Neuronal stem cell (in vitro differentiated cells): Measurements from ENCODE around the gene GPI.

Source experiments
- DNase-seq: peaks from one replicate; pipeline ENCODE4 v3.0.0-alpha.2; 2013; ENCODE audit warnings: low spot score
- H2AFZ ChIP-seq: one replicate; pipeline ENCODE4 v1.6.1; 2013; ENCODE audit warnings: mild to moderate bottlenecking, low read length, inconsistent platforms
- H2AK5ac ChIP-seq: 2 replicates; pipeline ENCODE4 v1.6.1; 2013; ENCODE audit warnings: low read depth, mild to moderate bottlenecking, inconsistent platforms, low read length, moderate library complexity, mixed read lengths
- H2BK120ac ChIP-seq: 2 replicates; pipeline ENCODE4 v1.6.1; 2013; ENCODE audit warnings: low read depth, mild to moderate bottlenecking, inconsistent platforms, low read length, moderate library complexity, mixed read lengths
- H2BK12ac ChIP-seq: one replicate; pipeline ENCODE4 v1.6.1; 2013; ENCODE audit warnings: low read length, inconsistent platforms
- H2BK15ac ChIP-seq: 2 replicates; pipeline ENCODE4 v1.6.1; 2013; ENCODE audit warnings: mild to moderate bottlenecking, low read length, inconsistent platforms, mixed read lengths
- H2BK5ac ChIP-seq: one replicate; pipeline ENCODE4 v1.6.1; 2013; ENCODE audit warnings: inconsistent platforms, mild to moderate bottlenecking, low read length, moderate library complexity
- H3K14ac ChIP-seq: one replicate; pipeline ENCODE4 v1.6.1; 2013; ENCODE audit warnings: low read length, inconsistent platforms
- H3K18ac ChIP-seq: 2 replicates; pipeline ENCODE4 v1.6.1; 2013; ENCODE audit warnings: low read length, inconsistent platforms
- H3K23ac ChIP-seq: 2 replicates; pipeline ENCODE4 v1.6.1; 2013; ENCODE audit warnings: low read depth, mild to moderate bottlenecking, mixed read lengths, low read length, inconsistent platforms; ENCODE audit not compliant: poor library complexity
- H3K27ac ChIP-seq: replicated peaks from 3 replicates; pipeline ENCODE4 v1.5.1; 2013; ENCODE audit warnings: low read length, inconsistent platforms
- H3K27me3 ChIP-seq, 3 experiments: 2 replicates each; pipeline ENCODE4 v1.6.1; 2013; ENCODE audit warnings: low read length in 3 of 3, mild to moderate bottlenecking in 2 of 3, inconsistent platforms in 1 of 3, low read depth in 1 of 3, mixed read lengths in 1 of 3, moderate library complexity in 1 of 3; ENCODE audit not compliant: control insufficient read depth in 3 of 3, insufficient read depth in 3 of 3
- H3K36me3 ChIP-seq, 2 donors: replicated peaks in 1 of 2; 2 replicates each; pipeline ENCODE4 v1.6.1; 2013; ENCODE audit warnings: low read length in 2 of 2; ENCODE audit not compliant: control insufficient read depth in 2 of 2, insufficient read depth in 2 of 2
- H3K4ac ChIP-seq: 2 replicates; pipeline ENCODE4 v1.6.1; 2013; ENCODE audit warnings: inconsistent platforms, mild to moderate bottlenecking, low read length, moderate library complexity
- H3K4me1 ChIP-seq, 2 donors: 1 replicate in 1 of 2; 2 replicates in 1 of 2; pipeline ENCODE4 v1.6.1; 2013; ENCODE audit warnings: low read length in 2 of 2, low read depth in 1 of 2; ENCODE audit not compliant: control insufficient read depth in 2 of 2, insufficient read depth in 1 of 2
- H3K4me2 ChIP-seq: one replicate; pipeline ENCODE4 v1.6.1; 2013; ENCODE audit warnings: mild to moderate bottlenecking, low read length, inconsistent platforms; ENCODE audit not compliant: insufficient read depth, poor library complexity, severe bottlenecking
- H3K4me3 ChIP-seq, 2 donors: 2 replicates each; pipeline ENCODE4 v1.5.1; 2013; ENCODE audit warnings: low read length in 2 of 2, mild to moderate bottlenecking in 2 of 2, inconsistent platforms in 1 of 2, moderate library complexity in 1 of 2
- H3K79me1 ChIP-seq: one replicate; pipeline ENCODE4 v1.6.1; 2013; ENCODE audit warnings: low read depth, mild to moderate bottlenecking, inconsistent platforms, low read length, moderate library complexity
- H3K9ac ChIP-seq: one replicate; pipeline ENCODE4 v1.6.1; 2013; ENCODE audit warnings: mild to moderate bottlenecking, low read depth, low read length, inconsistent platforms; ENCODE audit not compliant: poor library complexity
- H3K9me3 ChIP-seq, 2 donors: replicated peaks in 1 of 2; 2 replicates each; pipeline versions ENCODE3 to v1.6.1; 2013; ENCODE audit warnings: low read length in 2 of 2, mild to moderate bottlenecking in 2 of 2, inconsistent platforms in 1 of 2, low read depth in 1 of 2, mixed read lengths in 1 of 2, moderate library complexity in 1 of 2; ENCODE audit not compliant: control insufficient read depth in 2 of 2, insufficient read depth in 1 of 2
- H4K8ac ChIP-seq: one replicate; pipeline ENCODE4 v1.6.1; 2013; ENCODE audit warnings: low read depth, mild to moderate bottlenecking, inconsistent platforms, low read length, moderate library complexity
- H4K91ac ChIP-seq: one replicate; pipeline ENCODE4 v1.6.1; 2013; ENCODE audit warnings: low read length, low read depth, mild to moderate bottlenecking, inconsistent platforms; ENCODE audit not compliant: poor library complexity
- WGBS, 2 donors: extraction: QIAGEN DNeasy Blood & Tissue Kit; methylation state at CpG; one replicate each; pipeline ENCODE4 v1.1.7; 2013; ENCODE audit warnings: missing lambda C conversion rate in 2 of 2, mixed read lengths in 1 of 2; ENCODE audit not compliant: insufficient read length in 2 of 2, insufficient replicate concordance in 1 of 2; ENCODE audit errors: extremely low coverage in 2 of 2; 5-methylcytosine and 5-hydroxymethylcytosine counted together

GPI gene

GRCh38 chr19:34370117-34370516 is 5.1 kb downstream of the GPI start:
- no peak overlapping the region for H4K8ac ChIP-seq
- no peak overlapping the region for H2BK12ac ChIP-seq
- no peak overlapping the region for H3K14ac ChIP-seq
- no peak overlapping the region for H3K4ac ChIP-seq
- no peak overlapping the region for H2BK120ac ChIP-seq
- H3K27me3 ChIP-seq, result peaks cover 0 to 3% (median 0%) of the 10 kb centered on the region in 3 experiments
- H3K23ac ChIP-seq, result no peak overlapping the region
- H2AK5ac ChIP-seq, result no peak overlapping the region
- H3K18ac ChIP-seq, result no peak overlapping the region
- H3K4me2 ChIP-seq, result no peak overlapping the region
- peaks cover 9% of the 10 kb centered on the region for H3K79me1 ChIP-seq
- no peak overlapping the region for H4K91ac ChIP-seq
- H3K27ac ChIP-seq, result no peak overlapping the region
- H3K4me3 ChIP-seq, result no peak overlapping the region
- no CpG with 5 or more reads among the region's 8 CpGs for WGBS, 2 donors
- H3K9ac ChIP-seq, result no peak overlapping the region
- H2BK15ac ChIP-seq, result no peak overlapping the region
- H3K9me3 ChIP-seq, result no peaks in the 10 kb centered on the region
- DNase-seq, result no peak
- H2BK5ac ChIP-seq, result no peak overlapping the region
- H3K4me1 ChIP-seq, result peaks cover 4 to 7% of the 10 kb centered on the region in 2 donors
- H2AFZ ChIP-seq, result no peak overlapping the region
- peaks cover 34 to 65% of the 10 kb centered on the region in 2 donors for H3K36me3 ChIP-seq

DNA sequence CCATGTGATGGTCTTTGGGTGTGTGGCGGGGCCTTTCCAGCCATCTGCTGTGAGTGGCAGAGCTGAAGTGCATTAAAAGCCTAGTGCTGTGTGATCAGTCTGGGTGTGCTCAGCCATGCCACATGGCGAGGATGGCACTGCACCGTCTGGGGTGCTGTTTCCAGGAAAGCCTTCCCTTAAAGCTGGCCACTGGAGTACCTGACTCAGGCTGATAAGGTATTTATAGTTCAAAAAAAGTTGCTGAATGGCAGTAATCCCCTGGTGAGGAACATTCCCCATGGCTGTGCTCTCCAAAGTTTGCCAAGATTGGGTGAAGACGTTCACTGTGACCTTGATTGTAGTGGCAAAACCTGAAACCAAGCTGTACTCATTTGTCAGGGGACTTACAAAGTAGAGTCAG is 6.0 kb downstream of the GPI start:
- Histone ChIP-seq H3K23ac (no peak overlapping the region), H2AK5ac (no peak overlapping the region), H3K4ac (no peak overlapping the region), H3K4me3 (no peak overlapping the region), H4K8ac (no peak overlapping the region), H3K4me2 (no peak overlapping the region), H3K9ac (no peak overlapping the region), H3K9me3 (peaks cover 0 to 1% of the 10 kb centered on the region in 2 donors), H3K36me3 (peaks cover 40 to 72% of the 10 kb centered on the region in 2 donors), H3K79me1 (peaks cover 7% of the 10 kb centered on the region), H4K91ac (no peak overlapping the region), H2BK120ac (no peak overlapping the region), H3K27ac (no peak overlapping the region), H2AFZ (no peak overlapping the region), H3K14ac (no peak overlapping the region), H3K4me1 (peaks cover 3 to 6% of the 10 kb centered on the region in 2 donors), H2BK5ac (no peak overlapping the region), H2BK15ac (no peak overlapping the region), H3K27me3 (peaks cover 0 to 3% (median 0%) of the 10 kb centered on the region in 3 experiments), H2BK12ac (no peak overlapping the region), H3K18ac (no peak overlapping the region)
- DNase-seq, result no peak
- no CpG with 5 or more reads among the region's 4 CpGs for WGBS, 2 donors

DNA sequence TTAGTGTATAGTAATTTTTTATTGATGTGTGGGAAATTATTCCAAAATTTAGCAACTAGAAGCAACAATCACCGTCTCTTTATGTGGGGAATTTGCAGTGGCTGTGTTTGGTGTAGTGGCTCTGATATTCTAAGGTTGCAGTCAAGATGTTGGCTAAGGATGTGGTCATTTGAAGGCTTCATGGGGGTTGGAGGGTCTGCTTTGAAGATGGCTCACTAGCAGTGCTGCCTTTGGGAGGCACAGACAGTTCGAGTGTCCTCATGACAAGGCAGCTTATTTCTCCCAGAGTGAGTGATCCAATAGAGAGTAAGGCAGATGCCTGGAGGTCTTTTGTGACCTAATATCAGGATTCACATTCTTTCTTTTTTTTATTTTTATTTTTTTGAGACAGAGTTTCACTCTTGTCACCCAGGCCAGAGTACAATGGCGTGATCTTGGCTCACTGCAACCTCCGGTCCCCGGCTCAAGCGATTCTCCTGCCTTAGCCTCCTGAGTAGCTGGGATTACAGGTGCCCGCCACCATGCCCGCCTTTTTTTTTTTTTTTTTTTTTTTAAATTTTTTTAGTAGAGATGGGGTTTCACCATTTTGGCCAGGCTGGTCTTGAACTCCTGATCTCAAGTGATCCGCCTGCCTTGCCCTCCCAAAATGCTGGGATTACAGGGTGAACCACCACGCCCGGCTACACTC is 8.7 kb downstream of the GPI start:
- Histone ChIP-seq H2BK120ac (no peak overlapping the region), H2BK5ac (no peak overlapping the region), H3K9me3 (peaks cover 0 to 1% of the 10 kb centered on the region in 2 donors), H2BK12ac (no peak overlapping the region), H2AK5ac (no peak overlapping the region), H2AFZ (no peak overlapping the region), H4K8ac (no peak overlapping the region), H3K23ac (no peak overlapping the region), H3K27ac (no peak overlapping the region), H3K9ac (no peak overlapping the region), H3K4me2 (no peak overlapping the region), H3K79me1 (peaks cover 1% of the 10 kb centered on the region), H3K4ac (no peak overlapping the region), H3K4me3 (no peak overlapping the region), H3K27me3 (no peaks in the 10 kb centered on the region), H3K18ac (no peak overlapping the region), H2BK15ac (no peak overlapping the region), H3K14ac (no peak overlapping the region), H3K36me3 (peaks cover 36 to 62% of the 10 kb centered on the region in 2 donors), H3K4me1 (no peaks in the 10 kb centered on the region), H4K91ac (no peak overlapping the region)
- DNase-seq, result no peak
- WGBS, 2 donors, result no CpG with 5 or more reads among the region's 11 CpGs

- Histone ChIP-seq H3K27ac (no peak overlapping the region), H2AK5ac (no peak overlapping the region), H4K8ac (no peak overlapping the region), H3K36me3 (peaks cover 47 to 66% of the 10 kb centered on the region in 2 donors), H3K23ac (no peak overlapping the region), H3K9me3 (peaks cover 0 to 1% of the 10 kb centered on the region in 2 donors), H3K27me3 (no peaks in the 10 kb centered on the region), H2AFZ (no peak overlapping the region), H4K91ac (no peak overlapping the region), H3K18ac (no peak overlapping the region), H2BK120ac (no peak overlapping the region), H2BK5ac (no peak overlapping the region), H2BK12ac (no peak overlapping the region), H3K4me2 (no peak overlapping the region), H3K4me1 (no peaks in the 10 kb centered on the region), H3K4ac (no peak overlapping the region), H3K9ac (no peak overlapping the region), H2BK15ac (no peak overlapping the region), H3K4me3 (no peak overlapping the region), H3K14ac (no peak overlapping the region), H3K79me1 (peaks cover 4% of the 10 kb centered on the region)
- whole genome bisulfite sequencing, 2 donors, result no CpG with 5 or more reads among the region's 8 CpGs
- no peak for DNase-seq
Measured at GRCh38 chr19:34375598-34375997, 10.6 kb downstream of the GPI start.
